OCI-LY7 (cell line): Measurements from ENCODE around the gene GRIPAP1. TPM values are rescaled to one million over a fixed set of nuclear protein-coding genes. Genes with fewer than 3 reads are reported as not detected.

Experiments used
- BruUV-seq: library from RNA; stranded (reverse); fragments of 400-500 nt; replicated peaks from 2 replicates; lab custom pipeline; 2021; lab: Mats Ljungman, UMichigan
- CTCF ChIA-PET: fragments of 300-600 bp; sonication (Branson Sonifier 250); formaldehyde crosslinking; loops from one replicate; lab custom pipeline; 2022; ENCODE audit warnings: antibody characterized with exemption; ENCODE audit not compliant: unreplicated experiment; lab: Charles Lee
- POLR2A ChIA-PET: fragments of 300-600 bp; sonication (Branson Sonifier 250); formaldehyde crosslinking; loops from one replicate; lab custom pipeline; 2022; ENCODE audit warnings: antibody characterized with exemption; lab: Charles Lee
- DNase-seq: peaks from one replicate; pipeline ENCODE4 v3.0.0-alpha.2; 2015; ENCODE audit warnings: low spot score
- H2AFZ ChIP-seq: fragments of 200-600 bp; sonication (generic), shearing (Covaris generic); 2 replicates; pipeline ENCODE4 v1.6.1; 2014; ENCODE audit warnings: mild to moderate bottlenecking, antibody characterized with exemption, low read length, moderate library complexity
- H3K27ac ChIP-seq: fragments of 200-600 bp; sonication (generic); 2 replicates; pipeline ENCODE4 v1.5.1; 2014; ENCODE audit warnings: mixed run types, low read depth, mild to moderate bottlenecking, moderate library complexity, low read length, inconsistent platforms; ENCODE audit not compliant: poor library complexity, severe bottlenecking
- H3K36me3 ChIP-seq: fragments of 200-600 bp; sonication (generic); 2 replicates; pipeline ENCODE4 v1.6.1; 2014; ENCODE audit warnings: mild to moderate bottlenecking, antibody characterized with exemption, low read length, moderate library complexity, mixed read lengths; ENCODE audit not compliant: insufficient read depth
- H3K4me1 ChIP-seq: fragments of 200-600 bp; sonication (generic); 2 replicates; pipeline ENCODE4 v1.5.1; 2014; ENCODE audit warnings: mild to moderate bottlenecking, low read length; ENCODE audit not compliant: insufficient read depth, poor library complexity, severe bottlenecking
- H3K4me2 ChIP-seq: fragments of 200-600 bp; sonication (generic); 2 replicates; pipeline ENCODE4 v1.6.1; 2014; ENCODE audit warnings: mild to moderate bottlenecking, low read length
- H3K4me3 ChIP-seq: fragments of 200-600 bp; sonication (generic); 2 replicates; pipeline ENCODE4 v1.5.1; 2014; ENCODE audit warnings: mild to moderate bottlenecking, low read depth, low read length; ENCODE audit not compliant: poor library complexity, severe bottlenecking
- H3K79me2 ChIP-seq: fragments of 200-600 bp; sonication (generic); 2 replicates; pipeline ENCODE4 v1.6.1; 2016; ENCODE audit warnings: low read depth, mild to moderate bottlenecking, low read length, moderate library complexity, mixed read lengths; ENCODE audit not compliant: insufficient read depth
- H3K9me2 ChIP-seq: fragments of 200-600 bp; sonication (generic); 2 replicates; pipeline ENCODE4 v1.6.1; 2016; ENCODE audit warnings: mild to moderate bottlenecking, low read length, mixed read lengths; ENCODE audit not compliant: insufficient read depth
- H3K9me3 ChIP-seq: fragments of 200-600 bp; sonication (generic); 2 replicates; pipeline ENCODE4 v1.6.1; 2014; ENCODE audit warnings: mild to moderate bottlenecking, mixed run types, low read length, mixed read lengths
- H4K20me1 ChIP-seq: fragments of 200-600 bp; sonication (generic); 2 replicates; pipeline ENCODE4 v1.6.1; 2014; ENCODE audit warnings: mild to moderate bottlenecking, antibody characterized with exemption, low read length, moderate library complexity, mixed read lengths; ENCODE audit not compliant: insufficient read depth
- CTCF ChIP-seq: fragments of 200-600 bp; sonication (generic); conservative IDR thresholded peaks from 2 replicates; pipeline ENCODE4 v1.5.1; 2014; ENCODE audit warnings: mild to moderate bottlenecking, antibody characterized with exemption, low read length, moderate library complexity, mixed read lengths
- EZH2phosphoT487 ChIP-seq: fragments of 200-600 bp; sonication (generic); IDR thresholded peaks from 2 replicates; pipeline ENCODE4 v1.6.1; 2018; ENCODE audit warnings: low read depth, borderline replicate concordance, mild to moderate bottlenecking, mixed run types, antibody characterized with exemption, low read length, moderate library complexity, mixed read lengths
- intact Hi-C: fragments of 100-400 bp; cut with micrococcal nuclease; formaldehyde crosslinking; loops from one replicate; pipeline ENCODE4 v1.10.0; 2022; ENCODE audit not compliant: unreplicated experiment
- total RNA-seq, 2 experiments: library from RNA; depleted of rRNA in 1 of 2; stranded (reverse); fragments of >200 nt in 1 of 2; shearing (Covaris generic) in 1 of 2; gene quantifications; 2 replicates each; pipeline ENCODE4 v1.2.3, GENCODE V29; 2014 to 2022

Gene GRIPAP1
- total RNA-seq, 2 experiments from 2014 or later, result 27.5 to 95.9 TPM

GRCh38 chrX:49000636-49001035 lies 1.4 kb downstream of the GRIPAP1 start:
- peaks cover 20% of the 10 kb centered on the region for H3K4me1 ChIP-seq
- ChIA-PET CTCF (no interaction called here), POLR2A (no interaction called here)
- intact Hi-C loops, result loop anchor here (5.0 kb wide), 1 partner anchor 38 kb away; no protein-coding TSS in a partner anchor
- peak overlapping the region; percentile 60 for H3K4me2 ChIP-seq
- H3K36me3 ChIP-seq, result peaks cover 40% of the 10 kb centered on the region
- no peaks in the 10 kb centered on the region for H4K20me1 ChIP-seq
- no peak overlapping the region for H2AFZ ChIP-seq
- H3K9me3 ChIP-seq, result no peaks in the 10 kb centered on the region
- H3K4me3 ChIP-seq, result peak overlapping the region; percentile 88
- no peak overlapping the region for H3K27ac ChIP-seq
- peaks cover 10% of the 10 kb centered on the region; the same call in 1 of the 2 replicates for H3K79me2 ChIP-seq
- DNase-seq, result no peak
- no TSS peak for BruUV-seq
- TF ChIP-seq CTCF (no peak), EZH2phosphoT487 (no peak)
- H3K9me2 ChIP-seq, result no peaks in the 10 kb centered on the region

- BruUV-seq, result no TSS peak
- CTCF ChIA-PET, result no interaction called here
Measured at GRCh38 chrX:48999030-48999429, 3.0 kb downstream of the GRIPAP1 start.

More at GRCh38 chrX:48999030-48999429, 3.0 kb downstream of the GRIPAP1 start:
- H3K27ac ChIP-seq, result no peak overlapping the region
- no peak overlapping the region for H3K4me2 ChIP-seq
- H3K4me3 ChIP-seq, result no peak overlapping the region
- POLR2A ChIA-PET, result no interaction called here
- H3K36me3 ChIP-seq, result peaks cover 49% of the 10 kb centered on the region
- intact Hi-C loops, result no loop called here
- DNase-seq, result no peak
- H2AFZ ChIP-seq, result no peak overlapping the region
- H3K9me2 ChIP-seq, result no peaks in the 10 kb centered on the region
- peaks cover 19% of the 10 kb centered on the region for H3K4me1 ChIP-seq
- H3K9me3 ChIP-seq, result no peaks in the 10 kb centered on the region
- H4K20me1 ChIP-seq, result no peaks in the 10 kb centered on the region
- H3K79me2 ChIP-seq, result peaks cover 10% of the 10 kb centered on the region; the same call in 1 of the 2 replicates
- TF ChIP-seq CTCF (no peak), EZH2phosphoT487 (no peak)
